Psoas muscle (tissue), 8 donors: ENCODE measurements around the gene FAF2. TPM values are rescaled to one million over a fixed set of nuclear protein-coding genes. Genes with fewer than 3 reads are reported as not detected.

Experiments used
- ATAC-seq, 4 donors: fragments of 200-7000 bp; cut with Tn5 transposase; one replicate each; pipeline ENCODE4 v1.9.1; 2020; ENCODE audit warnings: moderate library complexity in 3 of 4, mild to moderate bottlenecking in 2 of 4
- DNase-seq, 2 donors: peaks; one replicate each; pipeline ENCODE4 v3.0.0-alpha.2; 2020
- H3K27ac ChIP-seq: fragments of 200-600 bp; one replicate; pipeline ENCODE4 v1.8.0; 2022
- H3K27me3 ChIP-seq, 3 donors: fragments of 200-600 bp in 1 of 3; one replicate each; pipeline versions ENCODE4 v1.6.1 to v1.8.0; 2013 to 2022; ENCODE audit warnings: low read length in 2 of 3, mild to moderate bottlenecking in 2 of 3, moderate library complexity in 1 of 3; ENCODE audit not compliant: insufficient read depth in 3 of 3
- H3K36me3 ChIP-seq, 2 donors: fragments of 200-600 bp in 1 of 2; one replicate each; pipeline versions ENCODE4 v1.6.1 to v1.8.0; 2013 to 2022; ENCODE audit warnings: low read depth in 1 of 2, mild to moderate bottlenecking in 1 of 2, moderate library complexity in 1 of 2; ENCODE audit not compliant: insufficient read depth in 1 of 2
- H3K4me1 ChIP-seq: fragments of 200-600 bp; one replicate; pipeline ENCODE4 v1.8.0; 2022
- H3K4me3 ChIP-seq: fragments of 200-600 bp; one replicate; pipeline ENCODE4 v1.8.0; 2022; ENCODE audit warnings: mild to moderate bottlenecking
- H3K9me3 ChIP-seq: fragments of 200-600 bp; one replicate; pipeline ENCODE4 v1.8.0; 2022
- WGBS, 3 donors: extraction: QIAGEN DNeasy Blood & Tissue Kit; methylation state at CpG; one replicate each; pipeline versions ENCODE4 v1.1.6 to v1.1.7; 2013; 5-methylcytosine and 5-hydroxymethylcytosine counted together
- intact Hi-C, 2 donors: fragments of 100-400 bp; cut with DNase I; formaldehyde crosslinking; loops; one replicate each; pipeline versions ENCODE4 v1.11.0 to v1.14.2; 2022
- polyA plus RNA-seq, 3 donors: library from polyadenylated mRNA; stranded (reverse); fragments of 200-250 nt; gene quantifications; one replicate each; pipeline ENCODE4 v1.2.3, GENCODE V29; 2013
- total RNA-seq, 4 donors: library from RNA; stranded (reverse); fragmentation: NEBNext Ultra II Directional in 2 of 4; extraction: Animal tissue kit (Norgen Biotek cat#: 25700) in 2 of 4; gene quantifications; one replicate each; pipeline versions ENCODE4 v1.2.1 to v1.2.4, GENCODE V29; 2021 to 2023
- TF ChIP-seq, protein P1 (sequence below): fragments of 200-600 bp; IDR thresholded peaks from one replicate; pipeline ENCODE4 v1.8.0; 2022; ENCODE audit warnings: antibody characterized with exemption
- donor health status: healthy with polysubstance abuse.
- donor health status: DM: no; HTN: no; CAD: no; lungs with moderate emphysema.
- donor health status: Bipolar disorder and iron deficiency.
- donor health status: healthy.
- donor health status: DM: yes; HTN: yes; CAD: no.
- donor health status: DM: no; HTN: no; CAD: no.
- donor health status: DM: no; HTN: no; CAD: no.
- donor health status: DM: yes; HTN: yes; CAD: no.

FAF2 gene
- total and polyA plus RNA-seq, 7 donors = 8.4 to 22.8 (median 14.7) TPM

DNA sequence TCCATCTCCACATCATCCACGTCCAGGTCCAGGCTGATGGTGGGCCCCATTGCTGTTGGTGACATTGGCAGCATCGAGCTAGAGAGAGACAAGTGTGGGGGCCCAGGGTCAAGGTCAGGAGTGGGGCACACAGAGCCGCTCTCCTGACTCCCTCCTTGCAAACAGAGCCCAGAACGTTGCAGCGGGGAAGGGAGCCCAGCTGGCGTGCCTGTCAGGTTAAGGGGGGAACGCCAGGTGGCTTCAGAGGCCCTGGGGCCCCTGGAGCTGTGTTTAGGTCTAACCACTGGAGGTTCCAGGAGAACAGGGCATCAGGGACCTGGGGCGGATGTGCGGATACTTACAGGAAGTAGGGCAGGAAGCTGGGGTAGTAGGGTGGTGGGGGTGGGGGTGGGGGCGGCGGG, 81.6 kb downstream of the FAF2 start:
- Histone ChIP-seq H3K4me1 (peaks cover 17% of the 10 kb centered on the region), H3K9me3 (no peaks in the 10 kb centered on the region), H3K27ac (no peak overlapping the region), H3K36me3 (peaks cover 7 to 48% of the 10 kb centered on the region in 2 donors), H3K27me3 (no peaks in the 10 kb centered on the region), H3K4me3 (no peak overlapping the region)
- DNase-seq = no peak
- WGBS, 3 donors = 73 to 80% (median 73%) methylated on average over 7 to 11 of the region's 11 CpGs
- intact Hi-C loops = loop anchor here in 1 of 2 donors (5.0 kb wide), 1 partner anchor 82 kb away; the partner anchor contains the start of gene FAF2
- no peak for ATAC-seq
- TF ChIP-seq, protein P1, sequence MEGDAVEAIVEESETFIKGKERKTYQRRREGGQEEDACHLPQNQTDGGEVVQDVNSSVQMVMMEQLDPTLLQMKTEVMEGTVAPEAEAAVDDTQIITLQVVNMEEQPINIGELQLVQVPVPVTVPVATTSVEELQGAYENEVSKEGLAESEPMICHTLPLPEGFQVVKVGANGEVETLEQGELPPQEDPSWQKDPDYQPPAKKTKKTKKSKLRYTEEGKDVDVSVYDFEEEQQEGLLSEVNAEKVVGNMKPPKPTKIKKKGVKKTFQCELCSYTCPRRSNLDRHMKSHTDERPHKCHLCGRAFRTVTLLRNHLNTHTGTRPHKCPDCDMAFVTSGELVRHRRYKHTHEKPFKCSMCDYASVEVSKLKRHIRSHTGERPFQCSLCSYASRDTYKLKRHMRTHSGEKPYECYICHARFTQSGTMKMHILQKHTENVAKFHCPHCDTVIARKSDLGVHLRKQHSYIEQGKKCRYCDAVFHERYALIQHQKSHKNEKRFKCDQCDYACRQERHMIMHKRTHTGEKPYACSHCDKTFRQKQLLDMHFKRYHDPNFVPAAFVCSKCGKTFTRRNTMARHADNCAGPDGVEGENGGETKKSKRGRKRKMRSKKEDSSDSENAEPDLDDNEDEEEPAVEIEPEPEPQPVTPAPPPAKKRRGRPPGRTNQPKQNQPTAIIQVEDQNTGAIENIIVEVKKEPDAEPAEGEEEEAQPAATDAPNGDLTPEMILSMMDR = no peak

DNA sequence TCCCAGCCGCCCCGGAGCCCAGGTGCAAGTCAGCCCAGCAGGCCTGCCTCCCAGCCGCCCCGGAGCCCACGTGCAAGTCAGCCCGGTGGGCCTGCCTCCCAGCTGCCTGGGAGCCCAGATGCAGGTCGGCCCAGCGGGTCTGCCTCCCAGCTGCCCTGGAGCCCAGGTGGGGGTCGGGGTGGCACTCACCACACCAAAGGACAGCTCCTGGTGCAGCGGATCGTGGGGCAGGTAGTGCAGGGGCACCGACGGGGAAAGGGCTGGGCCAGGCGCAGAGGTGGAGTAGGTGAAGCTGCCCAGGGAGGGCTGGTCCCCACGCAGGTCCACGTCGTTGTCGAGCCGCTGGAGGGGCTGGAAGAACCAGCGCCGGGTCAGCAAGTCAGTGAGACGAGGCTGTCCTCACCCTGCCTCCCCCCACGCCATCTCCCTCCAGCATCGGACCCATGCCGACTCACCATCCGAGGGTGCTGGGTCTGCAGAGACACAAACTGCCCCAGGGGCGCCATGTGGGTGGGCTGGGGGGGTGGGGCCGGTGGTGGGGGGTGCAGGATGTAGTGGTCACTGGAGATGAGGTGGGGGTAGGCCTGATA, 82.3 kb downstream of the FAF2 start:
- ATAC-seq (no peak), DNase-seq (no peak)
- H3K4me3 ChIP-seq = no peak overlapping the region
- TF ChIP-seq, protein P1 = no peak
- 69 to 77% (median 74%) methylated on average over 23 to 28 of the region's 28 CpGs for WGBS, 3 donors
- no peak overlapping the region for H3K27ac ChIP-seq
- H3K36me3 ChIP-seq = peaks cover 7 to 48% of the 10 kb centered on the region in 2 donors
- intact Hi-C loops = loop anchor here in 1 of 2 donors (5.0 kb wide), 1 partner anchor 83 kb away; the partner anchor contains the start of gene FAF2
- H3K9me3 ChIP-seq = no peaks in the 10 kb centered on the region
- no peaks in the 10 kb centered on the region for H3K27me3 ChIP-seq
- H3K4me1 ChIP-seq = peaks cover 24% of the 10 kb centered on the region

DNA sequence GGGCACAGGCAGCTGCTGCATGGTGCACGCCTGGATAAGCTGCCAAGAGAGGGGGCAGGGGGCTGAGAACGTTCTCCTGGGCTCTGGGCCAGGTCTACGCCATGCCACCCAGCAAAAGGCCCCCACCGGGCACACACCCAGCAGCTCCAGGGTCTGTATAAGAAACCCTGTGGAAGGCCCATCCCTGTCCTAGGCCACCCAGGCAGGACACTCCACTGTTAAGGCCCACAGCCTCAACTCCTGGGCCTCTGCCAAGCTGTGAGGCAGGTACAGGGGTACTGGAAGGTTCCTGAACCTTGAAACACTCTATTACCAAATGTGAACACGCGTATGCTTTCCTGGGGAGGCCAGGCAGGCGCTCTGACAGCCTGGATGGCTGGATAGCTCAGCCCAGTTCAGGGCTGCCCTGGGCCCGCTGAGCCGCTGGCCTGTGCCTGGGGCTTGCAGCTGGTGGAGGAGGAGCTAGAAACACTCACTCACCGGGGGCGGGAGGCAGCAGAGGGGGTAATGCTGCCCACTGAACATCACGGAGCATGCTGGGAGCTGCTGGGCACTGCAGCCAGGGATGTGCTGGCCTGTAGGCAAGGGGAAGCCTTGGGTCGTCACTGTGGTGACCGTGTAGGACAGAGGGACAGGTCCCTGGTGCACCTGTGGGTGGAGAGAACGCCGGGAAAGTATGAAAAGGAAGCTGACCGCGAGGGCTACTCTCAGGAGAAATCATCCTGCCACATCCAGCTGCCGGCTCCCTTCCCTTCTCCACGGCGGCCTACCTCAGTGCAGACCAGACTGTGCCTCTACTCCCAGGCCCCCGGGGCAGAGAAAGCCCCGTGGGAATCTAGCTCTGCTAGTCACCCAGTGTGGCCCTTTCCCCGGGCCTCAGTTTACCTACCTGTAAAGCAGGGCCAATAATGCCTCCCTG, 83.1 kb downstream of the FAF2 start:
- DNase-seq (no peak), ATAC-seq (no peak)
- TF ChIP-seq, protein P1 = no peak
- Histone ChIP-seq H3K36me3 (peaks cover 7 to 48% of the 10 kb centered on the region in 2 donors), H3K4me1 (peaks cover 27% of the 10 kb centered on the region), H3K4me3 (no peak overlapping the region), H3K27ac (no peak overlapping the region), H3K9me3 (no peaks in the 10 kb centered on the region), H3K27me3 (no peaks in the 10 kb centered on the region)
- intact Hi-C loops = loop anchor here in 1 of 2 donors (5.0 kb wide), 1 partner anchor 84 kb away; the partner anchor contains the start of gene FAF2
- 36 to 52% (median 42%) methylated on average over 23 to 24 of the region's 24 CpGs for WGBS, 3 donors

GRCh38 chr5:176531902-176532493, 83.8 kb downstream of the FAF2 start:
- 79 to 84% (median 82%) methylated on average over 24 to 28 of the region's 28 CpGs for WGBS, 3 donors
- Histone ChIP-seq H3K27ac (no peak overlapping the region), H3K27me3 (no peaks in the 10 kb centered on the region), H3K36me3 (peaks cover 7 to 46% of the 10 kb centered on the region in 2 donors), H3K4me3 (no peak overlapping the region), H3K9me3 (no peaks in the 10 kb centered on the region), H3K4me1 (peaks cover 27% of the 10 kb centered on the region)
- no peak for ATAC-seq
- intact Hi-C loops = loop anchor here in 1 of 2 donors (5.0 kb wide), 1 partner anchor 85 kb away; the partner anchor contains the start of gene FAF2
- TF ChIP-seq, protein P1 = no peak
- no peak for DNase-seq
